ENCODE measurements around the gene TMEM80.

DNA sequence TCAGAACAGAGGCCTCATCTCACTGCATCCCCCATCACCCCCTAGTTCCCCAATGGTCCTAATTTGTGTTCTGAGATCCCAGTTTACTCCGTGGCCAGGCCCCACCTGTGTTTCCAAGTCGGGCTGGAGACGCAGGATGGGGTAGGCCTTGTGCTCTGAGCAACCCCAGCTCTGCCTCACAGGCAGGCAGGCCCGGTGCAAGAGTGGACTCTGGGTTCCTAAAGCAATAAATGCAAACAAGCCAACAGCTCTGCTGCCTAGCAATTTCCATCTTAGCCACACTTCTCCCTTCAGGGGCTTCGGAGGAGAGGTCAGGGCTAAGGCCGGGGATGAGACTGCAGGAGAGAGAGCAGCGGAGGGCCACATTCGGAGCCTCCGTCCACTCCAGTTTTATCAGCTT, 7.9 kb downstream of the TMEM80 start:
- TF ChIP-seq FOXA1 (IDR thresholded peaks at IDR 0.05) (no peak), LEF1 (IDR thresholded peaks at IDR 0.05; ENCODE audit: borderline replicate concordance) (no peak)
